Measurements from ENCODE around the gene KRTAP9-2.

- TF ChIP-seq ZNF639 (tag by site-specific recombination; IDR thresholded peaks at IDR 0.05) = no peak
- no peak for TF ChIP-seq ZNF629 (tag by site-specific recombination; IDR thresholded peaks at IDR 0.05)
- no peak for TF ChIP-seq ZNF324 (tag by site-specific recombination; IDR thresholded peaks at IDR 0.05)
- no peak for TF ChIP-seq CTCF (tag by site-specific recombination; IDR thresholded peaks at IDR 0.05)
- TF ChIP-seq ZNF792 (tag by site-specific recombination; IDR thresholded peaks at IDR 0.05) = no peak
- TF ChIP-seq INSM2 (tag by site-specific recombination; IDR thresholded peaks at IDR 0.05) = no peak
- TF ChIP-seq HOXA7 (CRISPR knock-in tag; IDR thresholded peaks at IDR 0.05; ENCODE audit: borderline replicate concordance) = no peak
- TF ChIP-seq PRDM10 (tag by site-specific recombination; IDR thresholded peaks at IDR 0.05) = no peak
- TF ChIP-seq ZSCAN4 (tag by site-specific recombination; IDR thresholded peaks at IDR 0.05) = no peak
Observed at GRCh38 chr17:41251261-41251660, 24.8 kb downstream of the KRTAP9-2 start.
